Endothelial cell of umbilical vein (primary cell): ENCODE measurements around the gene NEK6. TPM values are rescaled to one million over a fixed set of nuclear protein-coding genes. Genes with fewer than 3 reads are reported as not detected.

Experiments used
- BruUV-seq: library from RNA; stranded (reverse); fragments of 400-500 nt; replicated peaks from 2 replicates; lab custom pipeline; 2021; lab: Mats Ljungman, UMichigan
- CTCF ChIA-PET: fragments of 300-600, 350-600 bp; sonication (Branson Sonifier 250); formaldehyde crosslinking; loops from one replicate; lab custom pipeline; 2021; ENCODE audit warnings: antibody characterized with exemption, inconsistent platforms; lab: Charles Lee
- POLR2A ChIA-PET: fragments of 300-600, 350-600 bp; sonication (Branson Sonifier 250); formaldehyde crosslinking; loops from one replicate; lab custom pipeline; 2021; ENCODE audit warnings: antibody characterized with exemption, inconsistent platforms; lab: Charles Lee
- DNase-seq: peaks from one replicate; pipeline ENCODE4 v3.0.0-alpha.2; 2011; ENCODE audit warnings: low read depth, low spot score
- FAIRE-seq: peaks from 2 replicates; lab custom pipeline; 2011; peaks lifted over from hg19 to GRCh38; lab: Jason Lieb, UNC
- H2AFZ ChIP-seq: 2 replicates; pipeline ENCODE4 v1.6.0; 2012; ENCODE audit warnings: low read depth, low read length, control low read depth, inconsistent platforms
- H3K27ac ChIP-seq: 2 replicates; pipeline ENCODE4 v1.5.1; 2011; ENCODE audit warnings: low read depth, mild to moderate bottlenecking, control low read depth, low read length, moderate library complexity; ENCODE audit not compliant: insufficient read depth
- H3K27me3 ChIP-seq, 2 experiments: 2 replicates each; pipeline versions ENCODE4 v1.6.0 to v1.6.1; 2011; ENCODE audit warnings: low read length in 2 of 2, mixed read lengths in 1 of 2; ENCODE audit not compliant: control insufficient read depth in 2 of 2, insufficient read depth in 2 of 2
- H3K36me3 ChIP-seq, 2 experiments: 2 replicates in 1 of 2; 3 replicates in 1 of 2; pipeline ENCODE4 v1.5.1; 2011; ENCODE audit warnings: low read length in 2 of 2, mild to moderate bottlenecking in 1 of 2, moderate library complexity in 1 of 2; ENCODE audit not compliant: control insufficient read depth in 2 of 2, insufficient read depth in 2 of 2; ENCODE audit errors: extremely low read depth in 1 of 2
- H3K4me1 ChIP-seq: 3 replicates; pipeline ENCODE4 v1.5.1; 2011; ENCODE audit warnings: mild to moderate bottlenecking, low read length; ENCODE audit not compliant: control insufficient read depth, insufficient read depth; ENCODE audit errors: extremely low read depth
- H3K4me2 ChIP-seq: 2 replicates; pipeline ENCODE4 v1.6.1; 2011; ENCODE audit warnings: low read length, control low read depth, mixed read lengths; ENCODE audit not compliant: insufficient read depth
- H3K4me3 ChIP-seq, 3 experiments: fragments of 200-600 bp in 1 of 3; sonication (generic), shearing (Covaris generic) in 1 of 3; replicated peaks in 1 of 3; 2 replicates each; pipeline ENCODE4 v1.5.1; 2011 to 2016; ENCODE audit warnings: control low read depth in 3 of 3, low read length in 3 of 3, mild to moderate bottlenecking in 2 of 3, inconsistent platforms in 1 of 3, low read depth in 1 of 3, moderate library complexity in 1 of 3; ENCODE audit not compliant: insufficient read depth in 1 of 3
- H3K79me2 ChIP-seq: 2 replicates; pipeline ENCODE4 v1.6.0; 2012; ENCODE audit warnings: low read length, inconsistent platforms; ENCODE audit not compliant: control insufficient read depth, insufficient read depth
- H3K9ac ChIP-seq: replicated peaks from 2 replicates; pipeline ENCODE3; 2011; ENCODE audit warnings: low read length, control low read depth; ENCODE audit not compliant: insufficient read depth; ENCODE audit errors: extremely low read depth
- H3K9me1 ChIP-seq: replicated peaks from 3 replicates; pipeline ENCODE4 v1.6.0; 2011; ENCODE audit warnings: mild to moderate bottlenecking, low read length; ENCODE audit not compliant: control insufficient read depth, insufficient read depth; ENCODE audit errors: extremely low read depth
- H3K9me3 ChIP-seq: replicated peaks from 2 replicates; pipeline ENCODE4 v1.5.1; 2012; ENCODE audit warnings: low read length, inconsistent platforms; ENCODE audit not compliant: control insufficient read depth, insufficient read depth
- H4K20me1 ChIP-seq: replicated peaks from 2 replicates; pipeline ENCODE3; 2011; ENCODE audit warnings: mild to moderate bottlenecking, low read length; ENCODE audit not compliant: control insufficient read depth, insufficient read depth; ENCODE audit errors: extremely low read depth
- CTCF ChIP-seq, 2 donors: IDR thresholded peaks; 1 replicate in 1 of 2; 2 replicates in 1 of 2; pipeline ENCODE4 v1.5.1; 2011; ENCODE audit warnings: low read length in 2 of 2, mild to moderate bottlenecking in 2 of 2, moderate library complexity in 2 of 2, control low read depth in 1 of 2, inconsistent platforms in 1 of 2, low read depth in 1 of 2; ENCODE audit not compliant: insufficient read depth in 1 of 2; ENCODE audit errors: extremely low read depth in 1 of 2
- EZH2 ChIP-seq: IDR thresholded peaks from 2 replicates; pipeline ENCODE4 v1.6.1; 2012; ENCODE audit warnings: borderline replicate concordance, low read depth, mild to moderate bottlenecking, moderate library complexity, low read length, inconsistent platforms; ENCODE audit not compliant: severe bottlenecking
- FOS ChIP-seq: IDR thresholded peaks from 2 replicates; pipeline ENCODE4 v1.6.1; 2011; ENCODE audit warnings: mild to moderate bottlenecking, low read length, moderate library complexity, borderline replicate concordance; ENCODE audit not compliant: insufficient read depth
- JUN ChIP-seq: IDR thresholded peaks from 2 replicates; pipeline ENCODE4 v1.6.1; 2011; ENCODE audit warnings: borderline replicate concordance, low read depth; ENCODE audit not compliant: insufficient read length, insufficient read depth
- MYC ChIP-seq: IDR thresholded peaks from one replicate; pipeline ENCODE4 v1.6.1; 2011; ENCODE audit warnings: mild to moderate bottlenecking, low read depth, low read length
- POLR2AphosphoS5 ChIP-seq: IDR thresholded peaks from 2 replicates; pipeline ENCODE4 v1.6.1; 2012; ENCODE audit warnings: low read depth, mild to moderate bottlenecking, control low read depth, low read length, moderate library complexity; ENCODE audit not compliant: insufficient read depth
- dilution Hi-C: fragments of 300-500 bp; cut with MboI; formaldehyde crosslinking; loops from one replicate; pipeline ENCODE4 v1.15.0; 2019; ENCODE audit warnings: low sequenced_read_pairs; ENCODE audit not compliant: extremely low pct_ligation_motif_present
- intact Hi-C: fragments of 100-400 bp; cut with micrococcal nuclease; formaldehyde crosslinking; loops from one replicate; pipeline ENCODE4 v1.10.0; 2022
- polyA plus RNA-seq, 4 experiments: library from polyadenylated mRNA; depleted of rRNA in 3 of 4; stranded (reverse) in 3 of 4; unstranded in 1 of 4; fragments of >200 nt; gene quantifications; 2 replicates each; pipeline versions ENCODE4 v1.2.1 to v1.2.3, GENCODE V29; 2011 to 2012; ENCODE audit warnings: missing spikeins in 1 of 4
- total RNA-seq: library from RNA; stranded (reverse); gene quantifications from 2 replicates; pipeline ENCODE4 v1.2.3, GENCODE V29; 2021

NEK6 gene
- total and polyA plus RNA-seq, 2 donors (not counting 3 experiments of a cell fraction or from before 2014, with no cell fraction given), result 64.3 to 67.1 TPM

DNA sequence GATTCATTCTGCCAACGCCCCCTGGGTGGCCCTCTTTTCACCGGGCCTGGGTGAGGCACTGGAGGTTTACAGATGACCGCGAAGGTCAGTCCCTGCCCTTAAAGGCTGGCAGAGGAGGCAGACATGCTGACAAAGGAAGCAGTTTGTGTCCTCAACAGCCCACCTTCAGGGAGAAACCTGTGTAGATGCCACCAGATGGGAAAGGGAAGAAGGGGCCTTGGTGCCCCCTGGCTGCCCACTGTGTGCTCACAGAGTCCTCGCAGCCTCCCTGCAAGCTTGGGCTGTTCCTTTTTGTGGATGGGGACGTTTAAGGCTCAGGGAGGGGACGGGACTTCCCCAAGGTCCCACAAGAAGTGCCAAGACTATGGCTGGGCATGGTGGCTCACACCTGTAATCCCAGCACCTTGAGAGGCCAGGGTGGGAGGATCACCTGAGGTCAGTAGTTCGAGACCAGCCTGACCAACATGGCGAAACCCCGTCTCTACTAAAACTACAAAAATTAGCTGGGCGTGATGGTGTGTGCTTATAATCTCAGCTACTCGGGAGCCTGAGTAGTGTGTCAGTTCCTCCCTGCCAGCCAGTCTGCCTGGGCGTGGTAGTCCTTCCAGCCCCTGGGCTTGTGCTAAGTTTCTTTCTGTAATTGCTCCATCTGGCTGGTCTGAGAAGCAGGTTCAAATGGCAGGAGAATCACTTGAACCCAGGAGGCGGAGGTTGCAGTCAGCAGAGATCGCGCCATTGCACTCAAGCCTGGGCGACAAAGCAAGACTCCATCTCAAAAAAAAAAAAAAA lies 36.2 kb downstream of the NEK6 start:
- no peaks in the 10 kb centered on the region for H4K20me1 ChIP-seq
- H3K4me1 ChIP-seq, result peaks cover 58% of the 10 kb centered on the region
- H3K4me3 ChIP-seq, result no peak overlapping the region
- no peak overlapping the region for H3K4me2 ChIP-seq
- ChIA-PET CTCF (interaction anchor here (0.8 to 2.5 kb wide), 2 partner anchors 160 to 167 kb away, joined by 3 to 12 read pairs; no protein-coding TSS in a partner anchor), POLR2A (no interaction called here)
- H3K9me3 ChIP-seq, result no peaks in the 10 kb centered on the region
- H3K36me3 ChIP-seq, result peaks cover 0 to 4% of the 10 kb centered on the region in 2 experiments
- H3K9me1 ChIP-seq, result no peaks in the 10 kb centered on the region
- BruUV-seq, result no TSS peak
- DNase-seq, result no peak
- intact Hi-C loops, result no loop called here
- no peaks in the 10 kb centered on the region for H3K27me3 ChIP-seq
- TF ChIP-seq EZH2 (no peak), MYC (no peak), POLR2AphosphoS5 (no peak)
- H2AFZ ChIP-seq, result no peak overlapping the region
- H3K27ac ChIP-seq, result peak overlapping the region; percentile 60
- H3K9ac ChIP-seq, result no peak overlapping the region
- dilution Hi-C loops, result no loop called here
- peak; percentile 55 for FAIRE-seq
- H3K79me2 ChIP-seq, result peaks cover 87% of the 10 kb centered on the region

GRCh38 chr9:124295159-124295794 lies 37.5 kb downstream of the NEK6 start:
- H3K4me1 ChIP-seq, result peaks cover 70% of the 10 kb centered on the region
- H3K27me3 ChIP-seq, result no peaks in the 10 kb centered on the region
- peaks cover 87% of the 10 kb centered on the region for H3K79me2 ChIP-seq
- peaks cover 0 to 1% of the 10 kb centered on the region in 2 experiments for H3K36me3 ChIP-seq
- no peak overlapping the region for H3K4me2 ChIP-seq
- no peak overlapping the region for H3K4me3 ChIP-seq
- TF ChIP-seq EZH2 (no peak), FOS (no peak), POLR2AphosphoS5 (peak; percentile 29), JUN (no peak), CTCF (IDR thresholded peaks at IDR 0.05; ENCODE audit: extremely low read depth in 1 of 2, insufficient read depth in 1 of 2, low read depth in 1 of 2, low read length in 2 of 2) (no peak)
- CTCF ChIA-PET, result interaction anchor here (2.7 kb wide), 1 partner anchor 169 kb away, joined by 18 read pairs; no protein-coding TSS in a partner anchor
- no TSS peak for BruUV-seq
- H3K27ac ChIP-seq, result peak overlapping the region; percentile 62
- no peak for DNase-seq
- H4K20me1 ChIP-seq, result no peaks in the 10 kb centered on the region
- peak; percentile 93 for FAIRE-seq
- H3K9me1 ChIP-seq, result no peaks in the 10 kb centered on the region
- intact Hi-C loops (no loop called here), dilution Hi-C loops (no loop called here)
- H2AFZ ChIP-seq, result no peak overlapping the region
- H3K9ac ChIP-seq, result no peak overlapping the region
- POLR2A ChIA-PET, result no interaction called here
- no peaks in the 10 kb centered on the region for H3K9me3 ChIP-seq
